Uterus (tissue), 4 donors: ENCODE measurements around the gene LRRC59. TPM values are rescaled to one million over a fixed set of nuclear protein-coding genes. Genes with fewer than 3 reads are reported as not detected.
A peak's percentile ranks its signal among the peaks of the same experiment; 100 is the strongest.

Experiments used
- DNase-seq, 2 donors: peaks; one replicate each; pipeline ENCODE4 v3.0.0-alpha.2; 2019 to 2020
- H3K27ac ChIP-seq, 2 donors: fragments of 200-600 bp; sonication (generic); 1 replicate in 1 of 2; 2 replicates in 1 of 2; pipeline ENCODE4 v1.5.1; 2016 to 2018
- H3K27me3 ChIP-seq, 2 donors: fragments of 200-600 bp; sonication (generic); one replicate each; pipeline ENCODE4 v1.5.1; 2018 to 2019; ENCODE audit warnings: control low read depth in 1 of 2
- H3K36me3 ChIP-seq, 2 donors: fragments of 200-600 bp; sonication (generic); one replicate each; pipeline ENCODE4 v1.5.1; 2019; ENCODE audit warnings: control low read depth in 1 of 2
- H3K4me1 ChIP-seq, 2 donors: fragments of 200-600 bp; sonication (generic); one replicate each; pipeline ENCODE4 v1.5.1; 2018 to 2019; ENCODE audit warnings: control low read depth in 1 of 2
- H3K4me3 ChIP-seq, 2 donors: fragments of 200-600 bp; sonication (generic); 1 replicate in 1 of 2; 2 replicates in 1 of 2; pipeline ENCODE4 v1.5.1; 2018 to 2019; ENCODE audit warnings: mild to moderate bottlenecking in 1 of 2
- H3K9me3 ChIP-seq, 2 donors: fragments of 200-600 bp; sonication (generic); one replicate each; pipeline ENCODE4 v1.5.1; 2019; ENCODE audit warnings: control low read depth in 1 of 2
- POLR2A ChIP-seq, 2 donors: fragments of 450-650 bp; IDR thresholded peaks; one replicate each; pipeline ENCODE4 v1.6.1; 2016; ENCODE audit warnings: antibody characterized with exemption in 2 of 2, mild to moderate bottlenecking in 1 of 2, moderate library complexity in 1 of 2
- intact Hi-C: fragments of 100-400 bp; cut with DNase I; formaldehyde crosslinking; loops from one replicate; pipeline ENCODE4 v1.15.1; 2023; ENCODE audit warnings: low total_unique reads
- total RNA-seq, 4 donors: library from RNA; depleted of rRNA in 3 of 4; stranded (reverse); fragments of >200 nt in 3 of 4; gene quantifications; one replicate each; pipeline versions ENCODE4 v1.1.0 to v1.2.4, GENCODE V29; 2014 to 2023
- TF ChIP-seq, protein P1 (sequence below), 4 experiments: fragments of 200-600 bp in 2 of 4; fragments of 450-650 bp in 2 of 4; sonication (generic) in 2 of 4; IDR thresholded peaks; one replicate each; pipeline ENCODE4 v1.5.1; 2016 to 2019; ENCODE audit warnings: antibody characterized with exemption in 4 of 4, mild to moderate bottlenecking in 2 of 4, moderate library complexity in 1 of 4
- donor health status: DM: yes; HTN: yes; CAD: no.

Gene LRRC59
- total RNA-seq, 4 donors from 2014 or later, result 24.1 to 62.4 (median 47.1) TPM

GRCh38 chr17:50426814-50427787 is 29.8 kb upstream of the LRRC59 start:
- H3K4me3 ChIP-seq, result peak overlapping the region; percentile 68 to 80
- H3K27ac ChIP-seq, result peak overlapping the region; percentile 86
- intact Hi-C loops, result no loop called here
- H3K9me3 ChIP-seq, result no peaks in the 10 kb centered on the region
- H3K27me3 ChIP-seq, result no peaks in the 10 kb centered on the region
- TF ChIP-seq POLR2A (IDR thresholded peaks at IDR 0.05), result peak in 1 of 2 donors; percentile 11
- TF ChIP-seq, protein P1, sequence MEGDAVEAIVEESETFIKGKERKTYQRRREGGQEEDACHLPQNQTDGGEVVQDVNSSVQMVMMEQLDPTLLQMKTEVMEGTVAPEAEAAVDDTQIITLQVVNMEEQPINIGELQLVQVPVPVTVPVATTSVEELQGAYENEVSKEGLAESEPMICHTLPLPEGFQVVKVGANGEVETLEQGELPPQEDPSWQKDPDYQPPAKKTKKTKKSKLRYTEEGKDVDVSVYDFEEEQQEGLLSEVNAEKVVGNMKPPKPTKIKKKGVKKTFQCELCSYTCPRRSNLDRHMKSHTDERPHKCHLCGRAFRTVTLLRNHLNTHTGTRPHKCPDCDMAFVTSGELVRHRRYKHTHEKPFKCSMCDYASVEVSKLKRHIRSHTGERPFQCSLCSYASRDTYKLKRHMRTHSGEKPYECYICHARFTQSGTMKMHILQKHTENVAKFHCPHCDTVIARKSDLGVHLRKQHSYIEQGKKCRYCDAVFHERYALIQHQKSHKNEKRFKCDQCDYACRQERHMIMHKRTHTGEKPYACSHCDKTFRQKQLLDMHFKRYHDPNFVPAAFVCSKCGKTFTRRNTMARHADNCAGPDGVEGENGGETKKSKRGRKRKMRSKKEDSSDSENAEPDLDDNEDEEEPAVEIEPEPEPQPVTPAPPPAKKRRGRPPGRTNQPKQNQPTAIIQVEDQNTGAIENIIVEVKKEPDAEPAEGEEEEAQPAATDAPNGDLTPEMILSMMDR (IDR thresholded peaks at IDR 0.05), result peak in 1 of 4 experiments; percentile 11
- DNase-seq, result peak in 1 of 2 donors; percentile 19
- H3K36me3 ChIP-seq, result no peaks in the 10 kb centered on the region
- H3K4me1 ChIP-seq, result peaks cover 0 to 4% of the 10 kb centered on the region in 2 donors

DNA sequence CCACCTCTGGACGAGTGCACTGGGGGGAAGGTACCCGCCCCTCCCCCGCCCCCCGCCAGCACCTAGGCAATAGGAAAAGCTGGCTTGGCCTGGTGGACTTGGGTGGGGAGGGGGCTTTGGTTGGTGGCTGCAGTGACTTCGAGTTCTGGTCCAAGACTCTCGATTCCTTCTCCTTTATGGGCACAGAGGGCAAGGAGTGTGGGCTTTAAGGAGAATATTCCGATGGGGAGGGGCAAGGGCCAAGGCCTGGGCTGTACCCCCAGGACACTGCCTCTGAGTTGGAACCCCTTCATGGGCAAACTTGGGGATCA is 29.1 kb upstream of the LRRC59 start:
- H3K27ac ChIP-seq, result peak overlapping the region; percentile 86
- H3K4me1 ChIP-seq, result peaks cover 0 to 4% of the 10 kb centered on the region in 2 donors
- H3K36me3 ChIP-seq, result no peaks in the 10 kb centered on the region
- no peaks in the 10 kb centered on the region for H3K27me3 ChIP-seq
- H3K9me3 ChIP-seq, result no peaks in the 10 kb centered on the region
- no peak for DNase-seq
- peak overlapping the region; percentile 68 to 80 for H3K4me3 ChIP-seq
- intact Hi-C loops, result no loop called here
- no peak for TF ChIP-seq POLR2A (IDR thresholded peaks at IDR 0.05)
- TF ChIP-seq, protein P1 (IDR thresholded peaks at IDR 0.05), result no peak

DNA sequence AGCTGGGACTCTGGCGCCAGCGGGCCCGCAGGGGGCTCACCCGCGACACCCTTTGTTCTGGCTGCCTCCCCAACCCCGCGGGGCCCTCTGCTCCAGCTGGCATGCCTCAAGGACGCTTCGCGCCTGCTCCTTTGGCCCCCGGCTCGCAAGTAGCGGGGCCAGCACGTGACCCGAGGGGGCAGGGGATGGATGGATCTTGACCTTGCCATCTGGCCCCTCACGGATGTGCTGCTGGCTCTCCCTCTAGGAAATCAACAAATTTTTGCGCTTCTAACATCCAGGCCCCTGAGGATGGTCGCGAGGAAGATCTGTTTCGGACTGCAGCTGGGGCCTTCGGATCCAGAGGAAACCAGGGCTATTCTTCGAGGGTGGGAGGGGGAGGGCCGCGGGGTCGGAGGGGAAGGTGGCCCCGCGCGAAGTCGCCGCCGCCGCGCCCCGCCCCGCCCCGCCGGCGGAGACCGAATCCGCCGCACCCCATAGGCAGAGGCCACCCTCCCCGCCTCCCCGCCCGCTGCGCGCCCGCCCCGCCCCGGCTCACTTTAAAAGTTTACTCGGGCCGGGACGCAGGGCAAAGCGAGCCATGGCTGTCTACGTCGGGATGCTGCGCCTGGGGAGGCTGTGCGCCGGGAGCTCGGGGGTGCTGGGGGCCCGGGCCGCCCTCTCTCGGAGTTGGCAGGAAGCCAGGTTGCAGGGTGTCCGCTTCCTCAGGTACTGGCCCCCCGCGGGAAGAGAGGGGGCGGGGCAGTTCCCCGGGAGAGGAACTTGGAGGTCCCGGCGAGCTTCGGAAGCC is 28.6 kb upstream of the LRRC59 start, which contains the start of gene ACSF2:
Gene ACSF2, plus strand, starts transcription at position 537 of the 790 bp plus-strand sequence. Its CDS starts 44 bp downstream, at position 581.
- Histone ChIP-seq H3K4me3 (peak within 1 kb of the TSS; percentile 68 to 80), H3K27me3 (no peaks in the 10 kb centered on the region), H3K9me3 (no peaks in the 10 kb centered on the region), H3K36me3 (no peaks in the 10 kb centered on the region), H3K27ac (peak within 1 kb of the TSS; percentile 86), H3K4me1 (peaks cover 0 to 4% of the 10 kb centered on the region in 2 donors)
- DNase-seq, result peak; percentile 60 to 75
- intact Hi-C loops, result no loop called here
- TF ChIP-seq POLR2A (IDR thresholded peaks at IDR 0.05), result peak; percentile 38 to 59
- TF ChIP-seq, protein P1 (IDR thresholded peaks at IDR 0.05), result no peak

- DNase-seq, result peak in 1 of 2 donors; percentile 16
- peak overlapping the region; percentile 68 to 80 for H3K4me3 ChIP-seq
- H3K36me3 ChIP-seq, result no peaks in the 10 kb centered on the region
- no peaks in the 10 kb centered on the region for H3K9me3 ChIP-seq
- H3K4me1 ChIP-seq, result peaks cover 0 to 4% of the 10 kb centered on the region in 2 donors
- no peaks in the 10 kb centered on the region for H3K27me3 ChIP-seq
- peak overlapping the region; percentile 86 for H3K27ac ChIP-seq
- intact Hi-C loops, result no loop called here
- TF ChIP-seq POLR2A (IDR thresholded peaks at IDR 0.05), result no peak
- TF ChIP-seq, protein P1 (IDR thresholded peaks at IDR 0.05), result no peak
Measured at GRCh38 chr17:50424996-50425681, 27.8 kb upstream of the LRRC59 start.
